GM18498 (cell line): ENCODE measurements around the gene PKP3.
A peak's percentile ranks its signal among the peaks of the same experiment; 100 is the strongest.

ENCODE experiments used
- ATAC-seq: cut with Tn5 transposase; IDR thresholded peaks from one replicate; pipeline ENCODE4 v1.9.1; 2021; ENCODE audit warnings: mild to moderate bottlenecking, moderate library complexity; ENCODE audit not compliant: unreplicated experiment

Gene PKP3

DNA sequence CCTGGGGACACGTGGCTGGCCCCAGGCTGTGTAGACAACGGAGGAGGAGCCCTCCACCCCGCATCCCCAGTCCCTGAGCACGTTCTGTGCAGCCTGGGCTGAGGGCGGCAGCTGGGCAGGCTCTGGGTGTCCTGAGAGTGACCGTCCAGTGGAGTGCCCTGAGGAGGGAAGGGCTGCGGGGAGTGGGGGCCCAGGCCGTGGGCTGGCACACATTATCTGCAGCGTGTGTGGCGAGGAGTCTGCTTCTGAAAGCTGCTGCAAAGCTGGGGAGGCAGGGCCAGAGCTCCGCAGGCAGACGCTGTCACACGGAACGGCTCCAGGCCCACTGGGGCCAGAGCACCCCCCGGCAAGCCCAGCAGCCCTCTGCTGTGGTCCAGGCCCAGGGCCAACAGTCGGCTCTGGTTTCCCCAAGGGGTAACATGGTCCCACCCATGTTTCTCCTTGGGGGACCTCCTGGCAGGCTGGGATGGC is 48.6 kb downstream of the PKP3 start:
- no peak for ATAC-seq

GRCh38 chr11:443542-444199 is 49.7 kb downstream of the PKP3 start:
- no peak for ATAC-seq

GRCh38 chr11:444396-445144 is 50.6 kb downstream of the PKP3 start:
- ATAC-seq, result no peak

GRCh38 chr11:445765-446588 is 52.0 kb downstream of the PKP3 start:
- no peak for ATAC-seq

- ATAC-seq, result no peak
These were observed 52.9 kb downstream of the PKP3 start for GRCh38 chr11:446891-447290.

GRCh38 chr11:447923-448731 is 54.1 kb downstream of the PKP3 start:
- peak; percentile 56 for ATAC-seq

GRCh38 chr11:449889-450808 is 56.1 kb downstream of the PKP3 start, which contains the start of gene PTDSS2:
Gene PTDSS2 (plus strand): TSS chr11:450279. CDS start chr11:450456, 177 bp downstream.
- peak; percentile 78 for ATAC-seq

- ATAC-seq, result peak; percentile 13
These were observed 56.9 kb downstream of the PKP3 start for GRCh38 chr11:450809-451451.

GRCh38 chr11:451738-452137 is 57.7 kb downstream of the PKP3 start:
- no peak for ATAC-seq

DNA sequence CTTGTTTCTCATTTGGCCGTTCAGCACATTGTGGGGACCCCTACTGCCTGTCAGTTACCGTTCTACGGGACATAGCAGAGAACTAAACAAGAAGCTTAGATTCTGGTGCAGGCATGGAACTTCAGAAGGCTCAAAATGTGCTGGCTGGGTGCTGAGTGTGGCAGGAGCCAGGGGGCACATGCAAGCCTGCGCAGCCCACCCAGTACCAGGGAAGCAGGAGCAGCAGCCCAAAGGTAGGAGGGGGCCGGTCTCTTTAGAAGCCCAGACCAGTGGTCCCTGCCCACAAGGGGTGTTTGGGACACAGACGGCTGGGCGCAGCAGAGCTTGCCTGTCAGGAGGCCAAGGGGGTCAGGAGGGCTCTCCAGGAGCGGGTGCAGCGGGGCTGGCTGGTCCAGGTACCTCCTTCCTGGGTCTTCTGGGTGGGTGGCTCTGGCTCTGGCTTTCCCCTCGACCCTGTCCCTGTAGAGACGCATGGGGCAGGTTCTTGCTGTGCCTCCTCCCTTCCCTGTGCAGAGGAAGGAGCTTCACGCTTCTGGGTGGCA is 58.3 kb downstream of the PKP3 start:
- no peak for ATAC-seq

- no peak for ATAC-seq
These were observed 59.0 kb downstream of the PKP3 start for GRCh38 chr11:452916-453527.

DNA sequence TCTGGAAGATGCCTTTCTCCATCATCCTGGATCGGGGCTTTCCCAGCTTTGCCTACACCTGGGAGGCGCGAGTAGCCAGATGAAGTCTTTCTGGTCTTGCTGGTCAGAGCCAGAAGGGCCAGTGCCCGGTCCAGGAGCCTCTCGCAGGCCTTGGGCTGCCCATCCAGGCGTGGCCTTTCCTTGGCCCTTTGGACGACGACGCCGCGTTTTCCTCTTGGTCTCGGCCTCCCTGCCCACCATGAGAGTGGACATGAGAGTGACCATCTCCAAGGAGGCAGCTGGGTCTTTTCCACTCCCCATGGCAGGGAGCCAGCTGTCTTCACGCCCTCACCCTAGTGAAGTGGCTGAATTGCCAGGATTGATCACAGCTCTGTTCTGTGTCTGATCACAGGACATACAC is 59.6 kb downstream of the PKP3 start:
- no peak for ATAC-seq

DNA sequence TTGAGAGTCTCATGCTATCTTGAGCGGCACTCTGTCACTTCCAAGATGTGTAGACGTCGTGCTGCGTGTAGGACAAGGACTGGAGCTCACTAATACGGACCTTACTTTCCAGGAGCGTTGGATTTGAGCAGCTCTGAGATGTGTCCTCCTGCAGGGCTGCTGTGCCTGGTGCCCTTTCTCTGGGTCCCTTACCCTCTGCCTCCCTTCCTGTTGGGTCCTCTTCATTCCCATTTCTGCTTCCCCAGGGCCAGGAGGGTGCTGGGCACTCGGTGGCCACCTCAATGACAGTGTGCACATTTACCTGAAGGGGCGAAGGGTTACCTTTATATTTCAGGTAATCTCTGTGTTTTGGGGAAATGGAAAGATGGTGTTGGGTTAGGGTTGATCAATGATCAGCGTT is 60.0 kb downstream of the PKP3 start:
- no peak for ATAC-seq
